ENCODE data around the gene ADGRD2.

GRCh38 chr9:124465736-124466135 lies 15.5 kb downstream of the ADGRD2 start:
- TF ChIP-seq, protein P1, sequence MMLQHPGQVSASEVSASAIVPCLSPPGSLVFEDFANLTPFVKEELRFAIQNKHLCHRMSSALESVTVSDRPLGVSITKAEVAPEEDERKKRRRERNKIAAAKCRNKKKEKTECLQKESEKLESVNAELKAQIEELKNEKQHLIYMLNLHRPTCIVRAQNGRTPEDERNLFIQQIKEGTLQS (IDR thresholded peaks at IDR 0.05), result no peak
- no peak for TF ChIP-seq POLR2A (IDR thresholded peaks at IDR 0.05; ENCODE audit: borderline replicate concordance, extremely low read depth, insufficient read depth, insufficient read length)
- no peak for TF ChIP-seq SP1 (IDR thresholded peaks at IDR 0.05; ENCODE audit: low read depth)

All from HCT116 (cell line).